GM15510 (cell line): ENCODE measurements around the gene RIMKLB.

ENCODE experiments used
- POLR2A ChIP-seq: IDR thresholded peaks from 3 replicates; pipeline ENCODE4 v1.6.1; 2011; ENCODE audit warnings: borderline replicate concordance; ENCODE audit not compliant: insufficient read length; ENCODE audit errors: extremely low read depth

RIMKLB gene

DNA sequence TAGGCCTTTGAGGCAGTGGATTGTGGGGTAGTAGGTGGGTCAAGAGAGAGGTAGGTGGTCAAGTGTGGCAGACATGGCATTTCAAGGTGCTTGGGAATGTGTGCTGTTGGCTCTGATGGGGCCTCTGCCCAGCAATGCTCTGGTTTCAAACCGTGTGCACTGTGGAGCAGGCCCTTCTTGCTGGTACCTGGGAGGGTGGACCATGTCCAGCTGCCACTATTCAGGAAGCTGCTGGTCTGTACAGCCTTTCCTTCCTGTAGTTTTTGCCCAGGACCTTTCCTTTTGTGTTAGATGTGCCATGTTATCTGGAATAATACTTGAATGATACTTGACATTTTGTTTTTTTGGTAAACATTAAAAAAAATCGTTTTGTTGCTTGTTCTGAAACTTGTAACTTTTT lies 14.8 kb downstream of the RIMKLB start:
- no peak for TF ChIP-seq POLR2A

DNA sequence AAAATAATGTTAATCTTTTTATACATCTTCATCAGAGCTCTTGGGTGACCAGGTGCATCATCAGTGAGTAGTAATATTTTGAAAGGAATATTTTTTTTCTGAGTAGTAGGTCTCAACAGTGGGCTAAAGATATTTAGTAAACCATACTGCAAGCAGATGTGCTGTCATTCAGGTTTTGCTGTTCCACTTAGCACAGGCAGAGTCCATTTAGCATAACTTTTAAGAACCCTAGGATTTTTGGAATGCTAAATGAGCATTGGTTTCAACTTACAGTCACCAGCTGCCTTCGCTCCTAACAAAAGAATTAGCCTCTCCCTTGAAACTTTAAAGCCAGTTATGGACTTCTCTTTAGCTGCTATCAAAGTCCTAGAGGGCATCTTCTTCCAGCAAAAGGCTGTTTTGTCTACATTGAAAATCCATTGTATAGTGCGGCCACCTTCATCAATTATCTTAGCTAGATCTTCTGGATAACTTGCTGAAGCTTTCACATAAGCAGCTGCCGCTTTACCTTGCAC lies 24.6 kb downstream of the RIMKLB start:
- no peak for TF ChIP-seq POLR2A

DNA sequence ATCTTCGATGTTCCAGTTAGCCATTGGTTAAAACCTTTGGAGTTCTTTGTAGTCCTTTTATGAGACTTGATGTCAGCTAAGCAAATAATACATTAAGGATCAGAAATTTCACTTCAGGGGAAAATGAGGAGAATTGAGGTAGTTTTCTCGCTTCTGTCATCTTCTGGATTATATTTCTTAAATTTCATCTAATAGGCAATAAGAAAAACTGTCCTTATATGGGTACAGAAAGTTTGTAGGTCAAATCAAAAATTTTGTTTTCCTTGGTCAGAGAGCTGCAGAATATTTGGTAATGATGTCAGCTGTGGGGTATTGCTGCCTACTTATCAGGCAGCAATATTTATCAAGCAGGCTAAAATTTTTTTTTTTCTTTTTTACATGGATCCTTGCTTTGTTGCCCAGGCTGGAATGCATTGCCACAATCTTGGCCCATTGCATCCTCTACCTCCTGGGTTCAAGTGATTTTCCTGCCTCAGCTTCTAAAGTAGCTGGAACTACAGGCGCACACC lies 37.1 kb downstream of the RIMKLB start:
- no peak for TF ChIP-seq POLR2A

DNA sequence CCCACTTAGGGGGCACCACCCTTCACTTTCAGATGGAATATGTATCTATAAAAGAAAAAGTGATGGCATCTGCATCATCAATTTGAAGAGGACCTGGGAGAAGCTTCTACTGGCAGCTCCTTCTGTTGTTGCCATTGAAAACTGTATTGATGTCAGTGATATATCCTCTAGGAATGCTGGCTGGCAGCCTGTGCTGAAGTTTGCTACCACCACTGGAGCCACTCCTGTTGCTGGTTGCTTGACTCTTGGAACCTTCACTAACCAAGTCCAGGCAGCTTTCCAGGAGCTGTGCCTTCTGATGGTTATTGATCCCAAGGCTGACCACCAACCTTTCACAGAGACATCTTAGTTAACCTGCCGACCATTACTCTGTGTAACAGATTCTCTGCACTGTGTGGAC lies 44.7 kb downstream of the RIMKLB start:
- TF ChIP-seq POLR2A, result no peak

DNA sequence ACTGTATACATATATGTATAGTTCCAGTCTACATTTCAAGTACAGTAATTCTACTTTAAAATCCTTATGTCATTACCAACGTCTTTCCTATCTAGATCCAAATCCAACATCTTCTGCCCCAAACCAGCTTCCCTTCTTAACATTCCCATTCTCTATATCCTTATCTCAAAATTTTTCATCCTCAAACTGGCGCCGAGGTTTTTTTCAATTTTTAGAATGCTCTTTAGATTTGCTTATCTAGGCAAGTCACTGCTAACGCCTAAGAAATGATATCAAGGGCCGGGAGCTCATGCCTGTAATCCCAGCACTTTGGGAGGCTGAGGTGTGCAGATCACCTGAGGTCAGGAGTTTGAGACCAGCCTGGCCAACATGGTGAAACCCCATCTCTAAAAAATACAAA lies 48.3 kb downstream of the RIMKLB start:
- no peak for TF ChIP-seq POLR2A

DNA sequence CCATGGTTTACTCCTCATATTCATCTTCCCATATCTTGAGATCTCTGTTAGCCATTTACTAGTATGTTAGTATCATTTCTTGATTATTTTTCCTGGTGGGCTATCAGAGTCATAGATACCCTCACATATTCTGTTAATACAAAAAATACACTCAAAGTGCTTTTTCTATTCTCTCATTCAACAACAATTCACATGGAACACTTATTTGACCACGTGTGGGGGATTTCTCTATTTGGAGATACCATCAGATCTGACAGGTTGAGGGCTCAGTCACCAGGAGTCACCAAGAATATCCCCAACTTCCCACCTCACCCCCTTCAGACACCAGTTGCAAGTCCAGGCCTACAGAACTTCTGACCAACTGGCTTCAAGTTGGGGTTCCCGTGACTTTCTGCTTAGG lies 72.7 kb downstream of the RIMKLB start:
- no peak for TF ChIP-seq POLR2A

DNA sequence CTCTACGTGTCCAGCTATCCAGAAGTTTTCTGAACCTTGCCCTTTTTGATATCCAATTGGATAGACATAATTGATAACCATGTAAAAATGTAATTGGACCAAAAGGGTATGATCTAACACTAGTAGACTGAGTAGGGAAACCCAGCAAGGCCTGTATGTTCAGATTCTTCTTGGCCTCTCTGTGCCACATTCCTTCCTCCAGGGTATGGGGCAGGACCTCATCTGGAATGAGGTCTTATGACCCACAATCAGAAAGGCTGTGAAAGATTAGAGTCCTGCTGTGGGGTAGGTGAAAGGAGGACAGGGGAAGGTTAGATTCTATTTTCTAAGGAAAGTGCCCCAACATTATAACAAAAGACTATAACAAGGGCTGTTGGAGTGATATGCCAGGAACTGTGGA lies 73.3 kb downstream of the RIMKLB start:
- TF ChIP-seq POLR2A, result no peak

DNA sequence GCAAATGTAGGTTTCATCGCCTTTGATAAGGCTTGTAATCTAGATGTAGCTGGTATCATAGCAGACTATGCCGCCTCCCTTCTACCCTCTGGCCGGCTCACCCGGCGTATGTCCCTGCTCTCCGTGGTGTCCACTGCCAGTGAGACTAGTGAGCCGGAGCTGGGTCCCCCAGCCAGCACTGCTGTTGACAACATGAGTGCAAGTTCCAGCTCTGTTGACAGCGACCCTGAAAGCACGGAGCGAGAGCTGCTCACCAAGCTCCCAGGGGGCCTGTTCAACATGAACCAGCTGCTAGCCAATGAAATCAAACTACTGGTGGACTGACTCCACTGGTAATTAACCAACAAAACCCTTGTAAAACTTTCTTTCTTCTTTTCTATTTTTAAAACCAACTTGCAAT lies 75.7 kb downstream of the RIMKLB start:
- TF ChIP-seq POLR2A, result no peak

DNA sequence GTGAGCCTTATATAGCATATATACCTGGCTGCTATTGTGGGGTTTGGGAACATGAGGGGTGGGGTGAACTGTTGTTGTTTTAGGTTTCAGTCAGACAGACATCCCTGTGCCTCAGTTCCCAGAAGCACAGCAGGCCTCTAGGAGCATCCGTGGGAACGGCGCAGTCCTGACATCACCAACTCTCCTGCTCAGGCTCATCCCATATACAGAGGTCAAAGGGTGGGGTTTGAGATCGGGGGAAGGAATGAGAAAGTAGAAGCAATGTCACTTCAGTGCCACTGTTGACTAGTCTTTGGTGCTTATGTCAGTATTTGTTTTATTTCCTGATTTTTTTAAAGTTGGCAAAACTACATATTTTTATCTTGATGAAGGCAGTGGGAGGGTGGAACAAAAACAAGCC lies 81.5 kb downstream of the RIMKLB start:
- TF ChIP-seq POLR2A, result no peak

DNA sequence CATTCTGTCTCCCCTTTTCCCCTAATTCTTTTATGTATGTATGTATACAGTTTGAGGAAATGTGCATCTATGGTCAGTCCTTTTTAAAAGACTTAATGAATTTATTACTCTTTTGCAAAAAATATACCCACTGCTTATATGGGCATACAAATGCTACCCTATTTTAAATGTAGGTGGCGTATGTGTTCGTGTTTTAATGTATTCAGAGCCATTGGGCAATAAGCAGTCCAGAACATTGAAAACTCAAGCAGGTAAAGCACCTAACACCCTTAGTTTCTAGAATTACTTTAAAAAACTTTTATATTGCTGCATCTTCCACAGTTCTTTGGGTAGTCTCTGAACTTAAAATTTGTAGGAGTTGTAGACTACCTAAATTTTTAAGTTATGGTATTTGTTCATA lies 82.1 kb downstream of the RIMKLB start:
- no peak for TF ChIP-seq POLR2A

DNA sequence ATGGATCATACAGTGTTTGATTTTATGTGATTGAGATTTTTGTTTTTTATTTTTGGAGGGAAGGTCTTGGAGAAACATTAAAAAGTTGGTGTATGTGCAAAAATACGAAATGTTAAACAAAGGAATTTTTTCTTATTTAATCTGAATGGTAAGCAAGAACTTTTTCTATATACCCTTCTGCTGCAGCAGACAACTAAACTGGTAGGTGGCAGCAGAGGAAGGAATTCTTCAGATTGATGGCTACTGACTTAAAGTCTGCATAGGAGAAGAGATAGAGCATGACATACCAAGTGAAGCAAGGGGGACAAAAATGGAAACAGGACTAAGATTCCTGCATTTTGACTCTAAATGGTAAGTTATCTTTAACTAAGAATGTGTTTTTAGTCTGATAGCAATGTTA lies 82.6 kb downstream of the RIMKLB start:
- TF ChIP-seq POLR2A, result no peak

DNA sequence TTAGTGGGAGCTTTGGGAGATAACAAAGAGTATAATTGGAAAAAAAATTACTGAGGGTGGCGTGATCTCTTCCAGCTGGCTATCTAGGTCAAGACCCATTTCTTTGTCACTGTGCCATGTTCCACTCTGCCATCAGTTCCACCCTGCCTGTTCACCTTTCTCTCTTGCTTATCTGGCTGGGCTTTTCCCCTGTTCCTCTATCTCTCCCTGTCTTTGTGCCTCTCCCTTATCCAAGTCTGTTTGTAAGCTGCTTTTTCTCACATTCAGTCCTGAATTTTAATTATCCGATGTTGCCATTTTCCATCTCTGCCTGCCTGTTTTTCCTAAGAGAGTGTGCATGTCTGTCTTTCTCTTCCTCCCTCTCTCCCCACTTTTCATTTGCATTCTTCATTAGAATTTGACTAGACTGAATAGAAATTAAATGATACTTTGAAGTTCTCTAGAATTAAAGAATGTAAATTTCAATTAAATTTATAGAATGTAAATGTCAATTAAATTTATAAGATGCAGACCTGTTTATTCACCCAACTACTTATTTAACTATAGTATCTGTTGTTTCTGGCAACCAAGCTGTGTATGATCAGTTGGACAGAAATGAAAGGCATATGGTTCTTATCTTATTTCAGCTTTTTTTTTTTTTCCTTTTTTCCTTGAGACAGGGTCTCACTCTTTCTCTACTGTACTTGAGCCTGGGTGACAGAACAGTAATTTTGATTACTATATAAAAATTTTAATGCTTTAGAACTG lies 83.8 kb downstream of the RIMKLB start:
- TF ChIP-seq POLR2A, result no peak

DNA sequence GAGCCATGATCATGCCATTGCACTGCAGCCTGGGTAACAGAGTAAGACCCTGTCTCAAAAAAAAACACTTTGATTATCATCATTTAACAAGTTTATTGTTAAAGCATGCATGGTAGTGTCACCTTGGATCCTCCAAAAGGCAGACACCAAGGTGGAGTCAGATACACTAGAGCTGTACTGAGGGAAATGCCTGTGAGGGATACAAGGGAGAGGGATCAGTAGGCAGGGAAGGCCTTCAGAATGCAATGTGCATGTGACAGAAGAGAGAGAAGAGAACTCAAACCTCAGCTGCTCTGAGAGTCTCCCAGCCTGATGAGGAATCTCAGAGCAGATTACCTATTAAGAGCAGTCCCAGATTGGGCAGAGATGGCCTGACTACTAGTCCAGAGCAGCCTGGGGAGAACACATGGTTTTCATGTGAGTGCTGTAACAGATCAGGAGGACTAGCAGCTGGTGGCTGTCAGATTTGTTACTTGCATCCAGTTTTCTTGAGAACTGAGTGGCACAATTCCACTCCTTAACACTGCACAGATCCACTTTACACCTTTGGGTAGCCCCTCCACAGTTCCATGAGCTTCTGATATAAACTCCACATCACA lies 86.6 kb downstream of the RIMKLB start:
- TF ChIP-seq POLR2A, result no peak

DNA sequence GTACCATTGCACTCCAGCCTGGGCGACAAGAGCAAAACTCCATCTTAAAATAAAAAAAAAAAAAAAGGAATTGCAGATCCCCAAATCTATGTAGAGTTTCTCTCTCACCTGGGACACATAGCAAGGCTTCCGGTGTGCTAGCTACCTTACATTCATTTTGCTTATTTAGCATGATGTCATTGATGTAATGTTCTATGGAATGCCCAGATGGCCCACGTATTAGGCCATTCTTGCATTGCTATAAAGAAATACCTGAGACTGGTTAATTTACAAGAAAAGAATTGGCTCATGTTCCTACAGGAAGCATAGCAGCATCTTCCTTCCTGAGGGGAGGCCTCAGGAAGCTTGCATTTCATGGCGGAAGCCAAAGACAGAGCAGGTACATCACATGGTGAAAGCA lies 87.7 kb downstream of the RIMKLB start:
- no peak for TF ChIP-seq POLR2A

DNA sequence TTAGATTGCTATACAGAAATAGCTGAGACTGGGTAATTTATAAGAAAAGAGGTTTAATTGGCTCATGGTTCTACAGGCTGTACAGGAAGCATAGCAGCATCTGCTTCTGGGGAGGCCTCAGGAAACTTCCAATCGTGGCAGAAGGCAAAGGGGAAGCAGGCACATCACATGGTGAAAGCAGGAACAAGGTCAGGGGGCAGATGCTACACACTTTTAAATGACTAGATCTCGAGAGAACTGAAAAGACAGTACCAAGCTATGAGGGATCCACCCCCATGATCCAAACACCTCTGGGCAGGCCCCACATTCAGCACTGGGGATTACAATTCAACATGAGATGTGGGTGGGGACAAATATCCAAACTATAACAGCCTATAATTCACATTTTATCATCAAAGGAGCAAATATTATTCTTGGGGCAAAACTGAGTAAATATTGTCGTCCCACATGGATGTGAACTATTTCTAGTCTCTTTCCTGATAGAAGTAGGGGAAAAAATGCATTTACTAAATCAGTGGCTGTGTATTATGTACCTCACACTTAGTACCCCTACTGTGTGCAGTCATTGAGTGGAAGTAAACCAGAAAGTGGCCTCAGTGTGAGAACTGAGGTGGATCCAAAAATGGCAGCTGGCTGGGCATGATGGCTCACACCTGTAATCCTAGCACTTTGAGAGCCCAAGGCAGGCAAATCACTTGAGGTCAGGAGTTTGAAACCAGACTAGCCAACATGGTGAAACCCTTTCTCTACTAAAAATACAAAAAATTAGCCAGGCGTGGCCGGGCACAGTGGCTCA lies 99.2 kb downstream of the RIMKLB start:
- TF ChIP-seq POLR2A, result no peak
